ENCODE results near the gene SEPTIN11. TPM values are rescaled to one million over a fixed set of nuclear protein-coding genes. Genes with fewer than 3 reads are reported as not detected.

SEPTIN11 gene
- polyA plus RNA-seq = 100 to 1,000 TPM in 1 of 3 donors, 10 to 100 TPM in 2; 12.2 to 136 (median 91.1) TPM

DNA sequence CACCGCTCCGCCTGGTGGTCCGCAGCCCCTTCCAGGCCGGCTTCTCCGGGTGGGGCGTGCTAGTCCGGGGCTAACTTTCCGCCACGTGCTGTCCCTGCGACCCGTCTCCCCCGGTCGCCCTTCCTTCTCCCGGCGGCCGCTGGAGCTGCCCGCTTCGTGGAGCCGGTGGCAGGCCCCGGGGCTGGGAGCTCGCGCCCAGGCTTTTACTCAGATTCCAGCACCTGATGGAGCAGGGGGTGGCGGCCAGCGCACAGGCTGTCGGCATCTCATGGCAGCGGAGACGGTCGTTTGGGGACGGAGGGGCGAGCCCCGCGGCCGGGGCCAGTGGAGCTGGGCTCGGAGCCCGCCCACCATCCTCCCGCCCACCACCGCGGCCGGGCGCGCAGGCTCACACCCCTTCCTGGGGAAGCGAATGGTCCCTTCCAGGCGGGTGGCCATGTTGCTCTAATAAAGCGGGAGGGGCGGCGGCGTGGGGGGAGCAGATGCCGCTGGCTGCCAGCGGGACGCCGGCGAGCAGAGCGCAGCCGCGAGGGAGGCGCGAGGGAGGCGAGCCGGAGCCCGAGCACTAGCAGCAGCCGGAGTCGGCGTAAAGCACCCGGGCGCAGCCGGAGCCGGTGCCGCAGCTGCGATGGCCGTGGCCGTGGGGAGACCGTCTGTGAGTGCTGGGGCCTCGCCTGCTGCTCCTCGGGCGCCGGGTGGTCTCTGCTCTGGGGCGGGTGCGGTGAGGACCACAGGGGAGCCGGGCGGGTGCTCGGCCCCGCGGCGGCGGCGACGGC, at the start of gene SEPTIN11:
SEPTIN11 (plus strand) TSS at position 477 of the 776 bp plus-strand sequence; CDS start at position 629, 152 bp downstream.
- peak within 1 kb of the TSS; percentile 60 for H3K27ac ChIP-seq (ENCODE audit: low read depth, low read length)
- WGBS, 3 donors = 0% methylated on average over 78 to 87 of the region's 87 CpGs

DNA sequence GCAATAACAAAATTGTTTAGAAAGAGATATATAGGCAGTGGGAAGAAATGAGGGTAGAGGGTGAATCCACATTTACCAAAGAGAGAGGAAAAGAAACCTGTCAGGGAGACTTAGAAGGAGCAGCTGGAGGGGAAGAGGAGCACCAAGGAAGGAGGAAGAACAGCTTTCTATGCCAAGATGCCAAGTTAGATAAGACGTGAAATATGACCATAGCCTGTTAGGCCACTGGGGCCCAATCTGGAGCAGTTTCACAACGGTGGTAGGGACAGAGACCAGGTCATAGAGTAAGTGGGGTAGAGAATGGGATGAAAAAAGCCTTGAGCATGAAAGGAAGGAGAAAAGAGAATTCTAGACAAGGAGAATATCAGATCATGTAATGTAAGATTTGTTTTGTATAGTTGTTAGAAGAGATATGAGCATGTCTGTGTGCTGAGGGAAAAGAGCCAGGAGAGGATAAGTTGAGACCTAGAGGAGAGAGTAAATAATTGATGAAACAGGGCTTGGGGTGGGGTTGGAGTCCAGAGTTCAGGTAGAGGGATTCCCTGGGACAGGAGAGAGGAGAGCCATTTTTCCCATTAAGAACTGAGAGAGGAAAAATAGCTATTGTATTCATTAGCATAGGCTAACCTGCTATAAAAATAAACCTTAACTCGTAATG, 47.2 kb upstream of the SEPTIN11 start:
- 51 to 61% (median 56%) methylated on average over 3 of the region's 3 CpGs for WGBS, 3 donors

DNA sequence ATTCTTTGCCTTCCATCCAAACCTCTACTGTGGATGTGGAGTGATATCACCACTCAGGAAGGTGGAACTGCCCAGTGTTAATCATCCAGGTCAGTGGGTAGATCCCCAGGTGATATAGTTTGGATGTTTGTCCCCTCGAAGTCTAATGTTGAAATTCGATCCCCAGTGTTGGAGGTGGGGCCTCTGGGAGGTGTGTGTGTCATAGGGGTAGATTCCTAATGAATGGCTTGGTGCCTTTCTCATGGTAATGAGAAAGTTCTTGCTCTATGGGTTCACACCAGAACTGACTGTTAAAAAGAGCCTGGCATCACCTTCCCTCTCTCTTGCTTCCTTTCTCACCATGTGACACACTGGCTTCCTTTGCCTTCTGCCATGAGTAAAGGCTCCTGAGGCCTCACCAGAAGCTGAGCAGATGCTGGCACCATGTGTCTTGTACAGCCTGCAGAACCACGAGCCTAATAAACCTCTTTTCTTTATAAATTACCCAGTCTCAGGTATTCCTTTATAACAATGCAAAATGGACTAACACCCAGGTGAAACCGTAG, 44.8 kb upstream of the SEPTIN11 start:
- no peak overlapping the region for H3K27ac ChIP-seq (ENCODE audit: low read depth, low read length)
- WGBS, 3 donors = 68 to 88% (median 82%) methylated on average over 4 of the region's 4 CpGs

More for the DNA sequence above, 47.2 kb upstream of the SEPTIN11 start:
- H3K27ac ChIP-seq (ENCODE audit: low read depth, low read length) = no peak overlapping the region

DNA sequence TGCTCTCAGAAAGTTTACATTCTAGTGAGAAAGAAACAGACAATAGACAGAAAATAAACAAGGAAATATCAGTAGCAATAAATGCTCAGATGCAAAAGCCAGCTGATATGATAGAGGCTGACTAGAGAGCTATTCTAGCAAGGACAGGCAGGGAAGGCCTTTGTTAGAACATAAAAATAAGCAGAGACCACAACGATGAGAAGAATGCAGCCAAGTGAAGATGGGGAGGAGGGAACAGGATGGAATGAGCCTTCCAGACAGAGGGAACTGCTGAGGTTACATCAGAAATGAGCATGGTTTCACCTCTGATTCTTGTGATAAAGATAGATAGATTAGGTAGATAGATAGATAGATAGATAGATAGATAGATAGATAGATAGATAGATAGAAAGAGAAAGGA, 44.0 kb upstream of the SEPTIN11 start:
- no peak overlapping the region for H3K27ac ChIP-seq (ENCODE audit: low read depth, low read length)
- WGBS, 3 donors = 65 to 93% (median 71%) methylated on average over 1 of the region's 1 CpG

DNA sequence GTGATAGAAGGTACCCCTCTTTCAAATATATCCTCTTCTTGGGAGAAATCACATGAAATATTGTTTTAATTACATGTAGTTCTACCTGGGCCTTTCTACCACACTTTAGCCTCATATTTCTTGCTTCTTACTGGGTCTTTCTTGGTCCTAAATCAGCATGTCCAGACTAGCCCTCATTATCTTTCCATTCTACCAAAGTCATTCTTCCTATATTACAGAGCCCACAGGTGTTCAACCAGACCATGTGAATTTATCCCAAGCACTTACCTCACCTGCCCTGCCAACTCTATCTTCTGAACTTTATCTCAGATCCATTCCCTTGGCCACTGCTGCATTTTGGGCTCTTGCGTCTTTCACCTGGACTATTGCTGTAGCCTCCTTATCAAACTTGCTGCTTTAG, 39.8 kb upstream of the SEPTIN11 start:
- no peak overlapping the region for H3K27ac ChIP-seq (ENCODE audit: low read depth, low read length)
- WGBS, 3 donors = 90 to 100% (median 95%) methylated on average over 1 of the region's 1 CpG

DNA sequence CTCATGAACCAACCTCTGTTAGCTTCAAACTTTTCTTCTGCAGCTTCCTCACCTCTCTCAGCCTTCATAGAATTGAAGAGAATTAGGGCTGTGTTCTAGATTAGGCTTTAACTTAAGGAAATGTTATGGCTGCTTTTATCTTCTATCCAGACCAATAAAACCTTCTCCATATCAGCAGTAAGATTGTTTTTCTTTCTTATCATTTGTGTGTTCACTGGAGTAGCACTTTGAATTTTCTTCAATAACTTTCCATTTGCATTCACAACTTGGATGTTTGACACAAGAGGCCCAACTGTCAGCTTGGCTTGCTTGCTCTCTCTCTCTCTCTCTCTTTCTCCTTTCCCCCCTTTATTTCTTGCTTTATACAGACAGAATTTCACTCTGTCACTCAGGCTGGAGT, 28.8 kb upstream of the SEPTIN11 start:
- no peak overlapping the region for H3K27ac ChIP-seq (ENCODE audit: low read depth, low read length)

DNA sequence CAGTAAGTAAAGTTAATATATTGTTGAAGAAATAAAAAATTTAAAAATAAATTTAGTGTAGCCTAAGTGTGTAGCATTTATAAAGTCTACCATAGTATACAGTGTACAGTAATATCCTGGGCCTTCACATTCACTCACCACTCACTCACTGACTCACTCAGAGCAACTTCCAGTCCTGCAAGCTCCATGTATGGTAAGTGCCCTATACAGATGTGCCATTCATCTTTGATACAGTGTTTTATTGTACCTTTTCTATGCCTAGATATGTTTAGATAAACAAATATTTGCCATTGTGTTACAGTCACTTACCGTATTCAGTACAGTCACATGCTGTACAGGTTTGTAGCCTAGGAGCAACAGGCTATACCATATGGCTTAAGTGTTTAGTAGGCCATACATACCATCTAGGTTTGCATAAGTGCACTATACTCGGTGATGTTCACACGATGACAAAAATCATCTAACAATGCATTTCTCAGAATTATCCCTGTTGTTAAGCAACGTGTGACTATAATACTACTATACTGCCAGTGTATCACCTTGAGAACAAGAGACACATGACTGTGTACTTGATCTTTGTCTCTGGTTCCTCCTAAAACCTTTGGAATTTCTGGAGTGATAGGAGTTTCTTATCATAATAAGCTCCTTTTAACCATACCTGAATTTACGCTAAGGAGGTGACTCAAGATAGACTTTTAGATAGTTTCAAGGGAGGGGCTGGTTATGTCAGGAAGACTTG, 25.8 kb upstream of the SEPTIN11 start:
- WGBS, 3 donors = 85 to 96% (median 92%) methylated on average over 5 of the region's 5 CpGs
- no peak overlapping the region for H3K27ac ChIP-seq (ENCODE audit: low read depth, low read length)

DNA sequence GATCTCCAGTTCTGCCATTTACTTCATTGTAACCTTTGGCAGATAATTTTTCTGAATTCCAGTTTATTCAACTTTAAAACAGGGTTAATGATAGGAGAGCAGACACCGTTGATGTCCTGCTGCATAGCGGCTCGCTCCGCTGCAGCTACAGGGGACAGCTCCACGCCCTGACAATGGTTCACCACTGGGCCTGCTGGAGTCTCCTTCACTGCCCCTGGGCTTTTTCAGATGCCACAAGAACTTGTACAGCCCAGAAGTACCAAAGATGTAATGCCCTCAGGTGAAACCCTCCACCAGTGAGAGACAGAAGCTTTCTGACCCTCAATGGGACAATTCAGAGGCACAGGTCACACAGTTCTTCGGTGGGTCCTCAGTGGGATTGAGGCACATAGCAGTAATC, 22.7 kb upstream of the SEPTIN11 start:
- H3K27ac ChIP-seq (ENCODE audit: low read depth, low read length) = no peak overlapping the region
- 86 to 99% (median 93%) methylated on average over 6 of the region's 6 CpGs for WGBS, 3 donors

DNA sequence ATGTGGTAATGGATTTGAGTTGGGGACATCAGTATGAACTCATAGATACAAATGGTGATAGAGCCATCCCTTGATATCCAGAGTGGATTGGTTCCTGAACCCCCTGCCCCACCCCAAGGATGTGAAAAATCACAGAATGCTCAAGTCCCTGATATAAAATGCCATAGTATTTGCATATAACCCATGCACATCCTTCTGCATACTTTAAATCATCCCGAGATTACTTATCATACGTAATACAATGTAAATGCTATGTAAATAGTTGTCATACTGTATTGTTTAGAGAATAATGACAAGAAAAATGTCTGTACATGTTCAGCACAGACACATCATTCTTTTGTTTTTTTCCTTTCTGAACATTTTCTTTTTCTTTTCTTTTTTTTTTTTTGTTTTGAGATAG, 18.9 kb upstream of the SEPTIN11 start:
- 85 to 95% (median 93%) methylated on average over 2 of the region's 2 CpGs for WGBS, 3 donors
- no peak overlapping the region for H3K27ac ChIP-seq (ENCODE audit: low read depth, low read length)

DNA sequence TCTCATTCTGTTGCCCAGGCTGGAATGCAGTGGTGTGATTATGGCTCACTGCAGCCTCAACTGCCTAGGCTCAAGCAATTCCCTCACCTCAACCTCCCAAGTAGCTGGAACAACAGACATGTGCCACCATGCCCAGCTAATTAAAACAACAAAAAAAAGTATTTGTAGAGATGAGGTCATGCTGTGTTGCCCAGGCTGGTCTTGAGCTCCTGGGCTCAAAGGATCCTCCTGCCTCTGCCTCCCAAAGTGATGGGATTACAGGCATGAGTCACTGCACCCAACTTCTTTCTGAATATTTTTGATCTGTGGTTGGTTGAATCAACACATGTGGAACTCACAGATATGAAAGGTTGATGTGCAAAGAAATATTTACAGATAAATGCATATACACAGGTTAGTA, 18.5 kb upstream of the SEPTIN11 start:
- H3K27ac ChIP-seq (ENCODE audit: low read depth, low read length) = no peak overlapping the region

DNA sequence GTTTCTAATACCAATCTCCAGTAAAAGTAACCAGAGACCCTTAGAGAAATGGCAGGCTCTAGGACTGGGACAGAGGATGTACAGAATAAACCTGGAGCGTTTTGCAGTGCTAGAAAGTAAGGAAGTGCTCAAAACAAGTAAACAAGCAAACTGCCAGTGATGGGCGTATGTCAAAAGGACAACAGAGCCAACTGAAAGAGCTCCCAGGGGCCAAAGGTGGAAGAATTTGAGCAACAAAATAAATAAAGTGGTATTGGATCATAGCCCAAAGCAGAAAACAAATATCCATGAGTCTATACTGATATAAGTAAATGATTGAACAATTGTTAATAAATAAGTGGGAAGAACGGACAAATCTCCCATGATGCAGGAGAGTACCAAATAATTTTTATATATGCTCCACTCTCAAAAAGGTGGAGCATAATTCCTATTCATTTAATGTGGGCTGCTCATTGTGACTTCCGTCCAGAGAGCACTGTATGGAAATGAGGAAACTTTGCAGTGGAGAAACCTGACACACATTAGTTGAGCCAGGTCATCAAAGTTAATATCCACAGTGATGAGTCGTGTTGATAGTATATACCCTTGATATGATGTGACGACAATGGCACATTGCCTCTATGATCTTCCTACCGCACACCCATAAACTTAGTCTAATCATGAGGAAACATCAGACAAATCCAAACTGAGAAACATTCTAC, 17.8 kb upstream of the SEPTIN11 start:
- no peak overlapping the region for H3K27ac ChIP-seq (ENCODE audit: low read depth, low read length)

DNA sequence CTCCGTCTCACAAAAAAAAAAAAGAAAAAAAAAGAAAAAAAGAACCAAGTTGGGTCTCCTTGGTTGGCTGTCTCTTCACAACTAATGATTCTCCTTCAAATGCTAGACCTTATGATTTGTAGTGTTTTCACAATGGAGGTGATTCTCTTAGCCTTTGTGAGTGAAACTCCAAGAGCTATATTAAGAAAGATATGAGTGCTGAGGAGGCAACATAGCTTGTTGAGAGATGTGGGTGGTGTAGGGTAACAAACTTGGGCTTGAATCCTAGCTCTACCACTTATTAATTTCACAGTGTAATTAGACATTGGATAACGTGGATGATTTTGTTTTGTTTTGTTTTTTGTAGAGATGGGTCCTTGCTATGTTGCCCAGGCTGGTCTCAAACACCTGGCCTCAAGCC, 10.4 kb upstream of the SEPTIN11 start:
- H3K27ac ChIP-seq (ENCODE audit: low read depth, low read length) = no peak overlapping the region
- 75 to 86% (median 79%) methylated on average over 2 of the region's 2 CpGs for WGBS, 3 donors

More for the DNA sequence above, 17.8 kb upstream of the SEPTIN11 start:
- 60 to 93% (median 85%) methylated on average over 7 of the region's 7 CpGs for WGBS, 3 donors

DNA sequence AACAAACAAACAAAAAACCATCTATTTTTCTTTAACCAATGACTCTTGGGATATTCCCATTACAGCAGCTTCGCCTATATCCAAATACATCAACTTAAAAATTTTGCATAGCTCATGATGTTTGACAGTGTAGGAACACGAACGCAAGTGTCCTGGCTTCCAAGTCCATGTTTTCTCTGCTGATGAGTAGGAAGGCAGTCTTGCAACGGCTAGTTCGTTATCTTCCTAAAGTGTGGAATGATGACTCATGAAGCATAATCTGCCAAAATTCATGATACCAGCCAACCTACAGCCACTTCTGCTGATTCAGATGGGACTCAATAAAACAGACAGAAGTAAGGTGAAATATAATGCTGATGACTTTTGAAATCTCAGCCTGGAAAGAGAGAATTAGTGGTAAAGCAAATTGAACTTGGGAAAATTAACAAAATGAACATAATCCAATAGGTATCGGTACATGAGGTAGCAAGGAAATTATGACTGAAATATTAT, 6.4 kb upstream of the SEPTIN11 start:
- H3K27ac ChIP-seq (ENCODE audit: low read depth, low read length) = no peak overlapping the region
- 77 to 85% (median 83%) methylated on average over 6 of the region's 6 CpGs for WGBS, 3 donors

DNA sequence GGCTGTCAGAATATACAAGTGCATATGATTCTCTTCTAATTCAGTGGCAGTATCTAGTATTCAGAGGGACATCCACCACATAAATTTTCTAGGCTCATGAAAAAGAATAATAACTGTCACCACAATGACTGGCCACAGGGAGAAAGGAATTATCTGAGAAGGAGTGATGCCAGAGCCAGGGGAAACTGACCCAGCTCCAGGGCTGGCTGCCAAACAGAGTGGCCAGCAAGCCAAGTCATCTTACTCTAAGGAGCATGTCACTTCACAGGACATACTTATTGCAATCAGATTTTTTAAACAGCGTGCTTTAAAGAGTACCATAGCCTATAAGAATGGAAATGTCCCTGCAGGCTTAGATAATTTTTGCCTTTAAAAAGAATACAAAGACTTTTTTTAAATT, 5.8 kb upstream of the SEPTIN11 start:
- H3K27ac ChIP-seq (ENCODE audit: low read depth, low read length) = no peak overlapping the region
- 76 to 95% (median 92%) methylated on average over 1 of the region's 1 CpG for WGBS, 3 donors

DNA sequence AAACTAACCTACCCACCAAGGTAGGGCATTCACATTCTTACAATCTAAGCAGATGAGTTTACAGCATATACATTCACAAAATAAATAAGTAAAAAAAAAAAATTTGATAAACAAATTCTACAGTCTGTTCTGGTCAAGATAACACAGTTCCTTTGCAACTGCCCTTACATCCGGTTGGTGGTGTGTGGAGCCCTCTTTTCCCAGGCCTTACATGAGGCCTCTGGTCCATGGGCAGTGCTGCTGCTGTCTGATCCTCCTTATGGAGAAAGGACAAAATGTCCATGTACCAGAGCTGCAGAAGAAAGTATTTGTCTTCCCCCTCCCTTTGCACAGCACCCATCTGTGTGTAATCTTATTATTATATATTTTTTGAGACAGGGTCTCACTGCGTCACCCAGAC, 2.2 kb upstream of the SEPTIN11 start:
- WGBS, 3 donors = 76 to 81% (median 78%) methylated on average over 2 of the region's 2 CpGs
- H3K27ac ChIP-seq (ENCODE audit: low read depth, low read length) = no peak overlapping the region

DNA sequence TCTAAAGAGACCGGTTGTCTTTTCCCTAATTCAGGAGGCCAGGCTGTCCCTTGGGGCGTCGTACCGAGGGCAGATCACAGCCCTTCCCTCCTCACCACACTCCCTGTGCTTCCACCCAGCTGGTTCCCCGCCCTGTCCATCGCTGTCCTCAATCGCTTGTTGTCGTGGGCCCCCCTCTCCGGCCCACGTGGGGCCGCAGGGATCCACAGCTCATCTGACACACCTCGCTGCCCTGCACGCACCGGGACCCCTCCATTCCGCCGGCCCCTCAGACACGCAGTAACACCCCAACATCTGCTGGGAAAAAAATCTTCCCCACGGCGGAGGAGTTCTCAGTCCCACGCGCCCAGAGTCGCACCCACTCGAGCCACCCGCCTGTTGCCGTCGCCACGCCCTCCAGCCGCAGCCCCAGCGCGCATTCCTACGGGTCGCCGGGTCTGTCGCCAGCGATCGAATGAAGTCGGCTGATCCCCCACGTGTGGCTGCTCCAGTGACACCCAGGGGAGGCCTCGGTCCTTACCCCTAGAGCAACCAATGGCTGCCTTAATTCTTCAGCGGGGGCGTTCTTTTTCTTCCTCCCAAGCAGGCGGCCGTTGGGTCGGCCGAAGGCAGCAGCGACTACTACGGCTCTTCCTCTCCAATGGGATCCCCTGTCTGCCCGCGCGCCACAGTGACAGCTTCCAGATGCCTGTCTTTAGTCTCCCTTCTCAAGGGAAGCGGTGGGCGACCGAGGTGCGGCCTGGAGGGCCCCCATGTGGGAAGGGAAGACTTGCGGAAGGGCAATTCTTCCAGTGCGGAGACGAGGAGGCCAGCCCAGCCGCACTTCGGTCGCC, 893 bp upstream of the SEPTIN11 start:
- WGBS, 3 donors = 5 to 6% (median 5%) methylated on average over 55 to 60 of the region's 60 CpGs
- peak overlapping the region; percentile 60 for H3K27ac ChIP-seq (ENCODE audit: low read depth, low read length)

All from adipose tissue (tissue), 3 donors.